Trophoblast cell (in vitro differentiated cells and primary cell): Measurements from ENCODE around the gene ELK1. TPM values are rescaled to one million over a fixed set of nuclear protein-coding genes. Genes with fewer than 3 reads are reported as not detected.

ENCODE experiments used
- DNase-seq, 2 donors: peaks; one replicate each; pipeline ENCODE4 v3.0.0-alpha.2; 2016
- H2AFZ ChIP-seq: 2 replicates; pipeline ENCODE4 v1.6.1; 2013; ENCODE audit warnings: low read length, moderate library complexity, mild to moderate bottlenecking; ENCODE audit not compliant: insufficient read depth, poor library complexity
- H2AK5ac ChIP-seq: 2 replicates; pipeline ENCODE4 v1.6.1; 2013; ENCODE audit warnings: mild to moderate bottlenecking, low read length
- H2BK120ac ChIP-seq: 2 replicates; pipeline ENCODE4 v1.6.1; 2013; ENCODE audit warnings: low read length, mild to moderate bottlenecking, moderate library complexity; ENCODE audit not compliant: insufficient read depth, poor library complexity
- H2BK12ac ChIP-seq: 2 replicates; pipeline ENCODE4 v1.6.1; 2013; ENCODE audit warnings: mild to moderate bottlenecking, low read length, moderate library complexity
- H2BK5ac ChIP-seq: 2 replicates; pipeline ENCODE4 v1.6.1; 2013; ENCODE audit warnings: low read length, low read depth, moderate library complexity, mild to moderate bottlenecking; ENCODE audit not compliant: poor library complexity
- H3K14ac ChIP-seq: 2 replicates; pipeline ENCODE4 v1.6.1; 2013; ENCODE audit warnings: mild to moderate bottlenecking, low read length
- H3K18ac ChIP-seq: 2 replicates; pipeline ENCODE4 v1.6.1; 2013; ENCODE audit warnings: mild to moderate bottlenecking, low read length
- H3K23ac ChIP-seq: 2 replicates; pipeline ENCODE4 v1.6.1; 2013; ENCODE audit warnings: low read length
- H3K27ac ChIP-seq: 2 replicates; pipeline ENCODE4 v1.5.1; 2013; ENCODE audit warnings: low read depth, mild to moderate bottlenecking, inconsistent platforms, low read length, moderate library complexity
- H3K27me3 ChIP-seq: 2 replicates; pipeline ENCODE4 v1.6.1; 2013; ENCODE audit warnings: inconsistent platforms, mild to moderate bottlenecking, low read length, moderate library complexity; ENCODE audit not compliant: insufficient read depth
- H3K36me3 ChIP-seq, 2 experiments: 1 replicate in 1 of 2; 2 replicates in 1 of 2; pipeline ENCODE4 v1.6.1; 2013; ENCODE audit warnings: low read length in 2 of 2, mild to moderate bottlenecking in 2 of 2, moderate library complexity in 1 of 2; ENCODE audit not compliant: insufficient read depth in 2 of 2, control insufficient read depth in 1 of 2
- H3K4ac ChIP-seq: 2 replicates; pipeline ENCODE4 v1.6.1; 2013; ENCODE audit warnings: low read depth, mild to moderate bottlenecking, low read length, moderate library complexity
- H3K4me1 ChIP-seq, 2 experiments: 1 replicate in 1 of 2; 2 replicates in 1 of 2; pipeline ENCODE4 v1.6.1; 2013; ENCODE audit warnings: low read length in 2 of 2, mild to moderate bottlenecking in 2 of 2, moderate library complexity in 1 of 2; ENCODE audit not compliant: insufficient read depth in 2 of 2, control insufficient read depth in 1 of 2
- H3K4me2 ChIP-seq: 2 replicates; pipeline ENCODE4 v1.6.1; 2013; ENCODE audit warnings: inconsistent platforms, mild to moderate bottlenecking, low read length, moderate library complexity
- H3K4me3 ChIP-seq: 2 replicates; pipeline ENCODE4 v1.5.1; 2013; ENCODE audit warnings: mild to moderate bottlenecking, low read depth, low read length, inconsistent platforms
- H3K79me1 ChIP-seq: one replicate; pipeline ENCODE4 v1.6.1; 2013; ENCODE audit warnings: low read length
- H3K79me2 ChIP-seq: 2 replicates; pipeline ENCODE4 v1.6.1; 2013; ENCODE audit warnings: low read length, mild to moderate bottlenecking; ENCODE audit not compliant: control insufficient read depth, insufficient read depth, poor library complexity
- H3K9ac ChIP-seq: 2 replicates; pipeline ENCODE4 v1.6.1; 2013; ENCODE audit warnings: mild to moderate bottlenecking, low read length
- H3K9me3 ChIP-seq: 2 replicates; pipeline ENCODE4 v1.6.1; 2013; ENCODE audit warnings: low read depth, mild to moderate bottlenecking, control low read depth, inconsistent platforms, low read length; ENCODE audit not compliant: insufficient read depth
- H4K12ac ChIP-seq: 2 replicates; pipeline ENCODE4 v1.6.1; 2013; ENCODE audit warnings: low read depth, mild to moderate bottlenecking, low read length, moderate library complexity
- H4K8ac ChIP-seq: 2 replicates; pipeline ENCODE4 v1.6.1; 2013; ENCODE audit warnings: low read depth, mild to moderate bottlenecking, low read length, moderate library complexity
- H4K91ac ChIP-seq: one replicate; pipeline ENCODE4 v1.6.1; 2013; ENCODE audit warnings: low read depth, mild to moderate bottlenecking, low read length, moderate library complexity
- WGBS: extraction: QIAGEN DNeasy Blood & Tissue Kit; methylation state at CpG from one replicate; pipeline ENCODE4 v1.1.7; 2013; ENCODE audit warnings: missing lambda C conversion rate; ENCODE audit not compliant: insufficient read length, insufficient coverage; ENCODE audit errors: extremely low coverage; 5-methylcytosine and 5-hydroxymethylcytosine counted together
- polyA plus RNA-seq: library from polyadenylated mRNA; stranded (reverse); fragments of 200-250 nt; gene quantifications from 2 replicates; pipeline ENCODE4 v1.2.3, GENCODE V29; 2013

The ELK1 gene
- polyA plus RNA-seq = 25.3 and 26.6 TPM in 2 replicates

DNA sequence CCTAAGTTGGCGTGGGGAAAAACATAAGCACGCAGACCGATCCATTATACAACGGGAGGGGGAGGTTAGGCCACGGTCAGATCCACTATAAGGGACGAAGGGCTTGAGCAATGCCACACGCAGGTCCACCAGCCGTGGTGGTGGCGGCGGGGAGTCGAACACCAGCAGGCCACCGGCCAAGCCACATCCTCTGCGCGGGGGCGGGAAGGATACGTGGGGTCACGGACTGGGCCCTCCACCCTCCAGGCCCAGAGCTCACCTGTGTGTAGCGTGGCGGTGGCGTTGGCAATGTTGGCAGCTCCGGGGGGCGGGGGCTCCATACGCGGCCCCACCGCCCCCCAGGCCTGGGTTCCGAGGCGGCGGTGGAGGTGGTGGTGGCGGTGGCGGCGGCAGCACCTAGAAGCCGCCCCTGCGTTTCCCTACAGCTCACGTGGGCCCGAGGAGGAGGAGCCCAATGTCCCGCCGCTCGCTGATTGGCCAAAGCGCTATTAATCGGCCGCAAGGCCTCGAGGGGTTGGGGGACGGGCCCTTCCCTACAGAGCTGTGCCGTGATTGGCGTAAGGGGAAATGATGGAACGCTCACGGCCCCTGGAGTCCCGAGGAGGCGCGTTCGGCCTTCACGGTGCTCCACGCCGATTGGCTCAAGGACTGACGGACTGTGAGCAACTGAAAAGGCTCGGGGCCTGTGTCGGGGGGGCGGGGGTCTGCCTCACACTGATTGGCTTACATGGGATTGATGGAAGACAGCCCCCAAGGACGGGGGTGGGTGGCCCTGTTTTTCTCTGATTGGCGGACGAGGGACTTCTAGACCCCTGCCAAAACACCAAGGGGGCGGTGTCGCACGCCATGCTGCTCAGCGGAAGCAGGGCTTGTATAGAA lies at the start of gene ELK1:
Gene ELK1 (minus strand): TSS at position 400 of the 879 bp plus-strand sequence. CDS start 9,122 bp downstream, outside the sequence.
- H2BK5ac ChIP-seq = peak within 1 kb of the TSS; percentile 50
- peak; percentile 92 for DNase-seq
- H3K36me3 ChIP-seq = peaks cover 0 to 2% of the 10 kb centered on the region in 2 experiments
- peak within 1 kb of the TSS; percentile 89 for H3K9ac ChIP-seq
- H3K9me3 ChIP-seq = no peaks in the 10 kb centered on the region
- peak within 1 kb of the TSS; percentile 60 for H4K91ac ChIP-seq
- peak within 1 kb of the TSS; percentile 46 for H3K18ac ChIP-seq
- no peak within 1 kb of the TSS for H2BK12ac ChIP-seq
- H2BK120ac ChIP-seq = peak within 1 kb of the TSS; percentile 28
- H3K4me1 ChIP-seq = peaks cover 4 to 6% of the 10 kb centered on the region in 2 experiments
- peaks cover 6% of the 10 kb centered on the region for H3K79me1 ChIP-seq
- peak within 1 kb of the TSS; percentile 66 for H4K8ac ChIP-seq
- H2AK5ac ChIP-seq = no peak within 1 kb of the TSS
- peak within 1 kb of the TSS; percentile 59 for H3K4ac ChIP-seq
- peak within 1 kb of the TSS; percentile 47 for H3K27ac ChIP-seq
- H3K4me2 ChIP-seq = peak within 1 kb of the TSS; percentile 81
- H4K12ac ChIP-seq = peak within 1 kb of the TSS; percentile 88
- peaks cover 3% of the 10 kb centered on the region for H3K79me2 ChIP-seq
- peak within 1 kb of the TSS; percentile 98 for H3K4me3 ChIP-seq
- peak within 1 kb of the TSS; percentile 62 for H2AFZ ChIP-seq
- H3K27me3 ChIP-seq = no peaks in the 10 kb centered on the region
- WGBS = no CpG with 5 or more reads among the region's 65 CpGs
- peak within 1 kb of the TSS; percentile 74 for H3K14ac ChIP-seq
- H3K23ac ChIP-seq = no peak within 1 kb of the TSS

- H3K27ac ChIP-seq = no peak overlapping the region
- no peak overlapping the region for H4K12ac ChIP-seq
- H3K4me1 ChIP-seq = no peaks in the 10 kb centered on the region
- no peak overlapping the region for H2BK12ac ChIP-seq
- no peak overlapping the region for H3K23ac ChIP-seq
- H3K4me3 ChIP-seq = no peak overlapping the region
- no peak overlapping the region for H4K8ac ChIP-seq
- H4K91ac ChIP-seq = no peak overlapping the region
- no peak overlapping the region for H3K4me2 ChIP-seq
- H3K79me2 ChIP-seq = no peaks in the 10 kb centered on the region
- no peak overlapping the region for H2AK5ac ChIP-seq
- H3K18ac ChIP-seq = no peak overlapping the region
- H3K9me3 ChIP-seq = no peaks in the 10 kb centered on the region
- H3K4ac ChIP-seq = no peak overlapping the region
- no peak overlapping the region for H2BK120ac ChIP-seq
- peak; percentile 28 to 47 for DNase-seq
- no peaks in the 10 kb centered on the region for H3K79me1 ChIP-seq
- WGBS = no CpG with 5 or more reads among the region's 1 CpG
- no peak overlapping the region for H3K14ac ChIP-seq
- no peaks in the 10 kb centered on the region for H3K27me3 ChIP-seq
- H2AFZ ChIP-seq = no peak overlapping the region
- no peak overlapping the region for H2BK5ac ChIP-seq
- no peaks in the 10 kb centered on the region for H3K36me3 ChIP-seq
- H3K9ac ChIP-seq = no peak overlapping the region
These were observed 46.8 kb upstream of the ELK1 start for GRCh38 chrX:47697181-47697580.

DNA sequence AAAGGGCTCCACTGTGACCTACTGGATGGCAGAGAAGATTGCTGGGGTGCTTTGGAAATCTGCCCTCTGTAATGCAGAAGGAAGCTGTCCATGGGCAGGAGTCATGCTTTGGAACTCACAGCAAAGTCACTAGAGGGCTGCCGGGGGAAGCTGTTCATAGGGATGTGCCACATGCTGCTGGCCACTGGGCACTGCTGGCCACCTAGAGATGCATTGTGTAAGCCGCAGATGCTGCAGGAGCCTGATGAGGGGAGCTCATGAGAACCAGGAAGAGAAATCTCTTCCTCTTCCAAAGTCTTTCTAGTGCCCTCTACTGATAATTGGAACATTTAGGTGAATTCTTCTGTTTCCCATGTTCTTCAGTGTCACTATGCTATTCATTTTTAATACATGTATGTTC lies 39.8 kb upstream of the ELK1 start:
- Histone ChIP-seq H3K9ac (no peak overlapping the region), H4K12ac (no peak overlapping the region), H3K4me1 (no peaks in the 10 kb centered on the region), H3K27ac (no peak overlapping the region), H3K9me3 (no peaks in the 10 kb centered on the region), H2BK12ac (no peak overlapping the region), H2AK5ac (no peak overlapping the region), H4K91ac (no peak overlapping the region), H3K14ac (no peak overlapping the region), H3K36me3 (no peaks in the 10 kb centered on the region), H3K23ac (no peak overlapping the region), H4K8ac (no peak overlapping the region), H3K4me2 (no peak overlapping the region), H2BK5ac (no peak overlapping the region), H3K4me3 (no peak overlapping the region), H3K18ac (no peak overlapping the region), H2AFZ (no peak overlapping the region), H3K27me3 (no peaks in the 10 kb centered on the region), H3K79me1 (no peaks in the 10 kb centered on the region), H3K79me2 (no peaks in the 10 kb centered on the region), H2BK120ac (no peak overlapping the region), H3K4ac (no peak overlapping the region)
- DNase-seq = no peak
- no CpG with 5 or more reads among the region's 2 CpGs for WGBS

DNA sequence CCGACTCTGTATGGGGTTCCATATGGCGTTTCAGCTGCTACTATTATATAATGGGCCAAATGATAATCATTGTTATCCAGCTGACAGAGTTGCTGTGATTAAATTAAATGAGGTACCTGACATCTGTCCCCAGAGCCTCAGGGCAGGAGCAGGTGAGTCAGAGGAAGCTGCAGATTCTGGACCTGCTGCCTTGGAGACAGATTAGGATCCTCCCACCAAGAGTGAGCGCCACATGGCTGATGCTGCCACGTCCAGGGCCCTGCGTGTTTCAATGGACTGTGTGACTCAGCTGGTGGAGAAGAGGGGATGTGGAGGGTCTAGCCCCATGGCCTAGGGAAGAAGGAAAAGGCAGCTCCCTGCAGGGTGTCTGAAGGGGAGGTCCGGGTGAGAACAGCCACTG lies 36.9 kb upstream of the ELK1 start:
- no peaks in the 10 kb centered on the region for H3K9me3 ChIP-seq
- no peaks in the 10 kb centered on the region for H3K27me3 ChIP-seq
- H2BK12ac ChIP-seq = no peak overlapping the region
- H3K36me3 ChIP-seq = no peaks in the 10 kb centered on the region
- no peaks in the 10 kb centered on the region for H3K79me1 ChIP-seq
- H3K79me2 ChIP-seq = no peaks in the 10 kb centered on the region
- no peak overlapping the region for H3K4me2 ChIP-seq
- no peak overlapping the region for H3K23ac ChIP-seq
- H2BK5ac ChIP-seq = no peak overlapping the region
- H4K91ac ChIP-seq = no peak overlapping the region
- no peak overlapping the region for H2BK120ac ChIP-seq
- H3K9ac ChIP-seq = no peak overlapping the region
- peak; percentile 23 to 57 for DNase-seq
- H3K4me1 ChIP-seq = no peaks in the 10 kb centered on the region
- no peak overlapping the region for H3K4me3 ChIP-seq
- no peak overlapping the region for H3K18ac ChIP-seq
- no peak overlapping the region for H2AK5ac ChIP-seq
- H4K8ac ChIP-seq = no peak overlapping the region
- H3K14ac ChIP-seq = no peak overlapping the region
- H4K12ac ChIP-seq = no peak overlapping the region
- H2AFZ ChIP-seq = no peak overlapping the region
- H3K4ac ChIP-seq = no peak overlapping the region
- no CpG with 5 or more reads among the region's 6 CpGs for WGBS
- H3K27ac ChIP-seq = no peak overlapping the region
